CD4-positive, alpha-beta T cell treated with Interleukin-6 at 100 ng/mL for 8 hours (primary cell): ENCODE measurements around the gene C12orf60.

Source experiments
- DNase-seq: peaks from one replicate; pipeline ENCODE4 v3.0.0-alpha.2; 2020; ENCODE audit warnings: mixed read lengths, low spot score

Gene C12orf60

GRCh38 chr12:14777271-14777670, 26.2 kb upstream of the C12orf60 start:
- no peak for DNase-seq

GRCh38 chr12:14779834-14780233, 23.6 kb upstream of the C12orf60 start:
- DNase-seq: no peak

- no peak for DNase-seq
Observed at GRCh38 chr12:14780859-14781258, 22.6 kb upstream of the C12orf60 start.

GRCh38 chr12:14781563-14781962, 21.9 kb upstream of the C12orf60 start:
- no peak for DNase-seq

GRCh38 chr12:14782756-14783155, 20.7 kb upstream of the C12orf60 start:
- no peak for DNase-seq

GRCh38 chr12:14784471-14784870, 19.0 kb upstream of the C12orf60 start:
- DNase-seq: no peak

- no peak for DNase-seq
Observed at GRCh38 chr12:14785568-14785967, 17.9 kb upstream of the C12orf60 start.

- DNase-seq: no peak
Observed at GRCh38 chr12:14795028-14795448, 8.4 kb upstream of the C12orf60 start.

- DNase-seq: no peak
Observed at GRCh38 chr12:14802247-14802646, 1.2 kb upstream of the C12orf60 start.

GRCh38 chr12:14802721-14803010, 804 bp upstream of the C12orf60 start:
- DNase-seq: no peak

- no peak for DNase-seq
Observed at GRCh38 chr12:14803830-14804160, 325 bp downstream of the C12orf60 start.

- DNase-seq: no peak
Observed at GRCh38 chr12:14810167-14810952, 6.9 kb downstream of the C12orf60 start.

GRCh38 chr12:14810953-14811483, 7.5 kb downstream of the C12orf60 start:
- no peak for DNase-seq

GRCh38 chr12:14811486-14811885, 8.0 kb downstream of the C12orf60 start:
- DNase-seq: no peak

GRCh38 chr12:14814014-14814413, 10.5 kb downstream of the C12orf60 start, which contains the start of gene SMCO3:
Gene SMCO3 (minus strand): TSS chr12:14814182. CDS start chr12:14806680, 7,502 bp downstream.
- no peak for DNase-seq

- no peak for DNase-seq
Observed at GRCh38 chr12:14824012-14824634, 20.7 kb downstream of the C12orf60 start.

GRCh38 chr12:14825256-14825655, 21.8 kb downstream of the C12orf60 start:
- DNase-seq: no peak

GRCh38 chr12:14826491-14826890, 23.0 kb downstream of the C12orf60 start:
- DNase-seq: no peak

GRCh38 chr12:14827043-14827442, 23.6 kb downstream of the C12orf60 start:
- DNase-seq: no peak

GRCh38 chr12:14828892-14829291, 25.4 kb downstream of the C12orf60 start:
- DNase-seq: no peak

GRCh38 chr12:14833336-14833735, 29.9 kb downstream of the C12orf60 start:
- no peak for DNase-seq

- no peak for DNase-seq
Observed at GRCh38 chr12:14833952-14834351, 30.5 kb downstream of the C12orf60 start.

GRCh38 chr12:14834509-14834908, 31.0 kb downstream of the C12orf60 start:
- no peak for DNase-seq
